Bladder microvascular endothelial cell (primary cell): ENCODE measurements around the gene DTHD1. TPM values are rescaled to one million over a fixed set of nuclear protein-coding genes. Genes with fewer than 3 reads are reported as not detected.

Experiments
- total RNA-seq: library from RNA; depleted of rRNA; stranded (reverse); fragments of >200 nt; gene quantifications from 2 replicates; pipeline ENCODE4 v1.2.3, GENCODE V29; 2014

Gene DTHD1
- not detected in 2 replicates for total RNA-seq

GRCh38 chr4:36281384-36282106, at the start of gene DTHD1:
TSS of gene DTHD1 (plus strand) at chr4:36281616. CDS start at chr4:36281759, 143 bp downstream.

GRCh38 chr4:36244257-36245082, 36.9 kb upstream of the DTHD1 start, which contains the start of gene ARAP2:
TSS of gene ARAP2 (minus strand) at chr4:36244514. CDS start at chr4:36229486, 15,028 bp downstream.

Other genes with a start within 250 kb of the DTHD1 start
- 1.1 and 1.2 TPM in 2 replicates for gene ARAP2, start 37.1 kb upstream of the DTHD1 start, total RNA-seq